ENCODE results near the gene METTL4.

DNA sequence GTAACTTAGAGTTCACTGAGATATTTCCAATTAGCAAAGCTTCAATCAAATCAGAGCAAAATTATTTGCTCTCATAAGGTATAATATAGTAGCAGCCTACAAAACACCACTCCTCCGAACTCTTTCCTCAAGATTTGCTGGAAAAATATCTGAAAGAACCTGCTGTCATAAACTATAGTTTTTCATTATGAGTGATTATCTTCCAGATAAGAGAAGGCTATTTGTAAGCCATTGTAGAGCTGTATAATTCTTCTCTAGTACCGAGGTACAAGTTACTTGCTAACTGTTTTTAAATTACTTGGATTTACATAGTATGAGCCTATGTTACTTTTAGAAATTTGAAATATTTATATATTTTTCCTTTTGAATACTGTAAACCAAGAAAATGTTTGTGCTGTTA, 2.1 kb upstream of the METTL4 start:
- TF ChIP-seq ZNF263 (CRISPR knock-in tag; IDR thresholded peaks at IDR 0.05; ENCODE audit: borderline replicate concordance): no peak
- no peak for TF ChIP-seq SIX5 (IDR thresholded peaks at IDR 0.05; ENCODE audit: borderline replicate concordance in 1 of 2, insufficient read depth in 1 of 2, low read depth in 1 of 2, low read length in 2 of 2)
- no peak for TF ChIP-seq RAD51 (IDR thresholded peaks at IDR 0.05; ENCODE audit: borderline replicate concordance, low read depth)
- TF ChIP-seq, protein P1, sequence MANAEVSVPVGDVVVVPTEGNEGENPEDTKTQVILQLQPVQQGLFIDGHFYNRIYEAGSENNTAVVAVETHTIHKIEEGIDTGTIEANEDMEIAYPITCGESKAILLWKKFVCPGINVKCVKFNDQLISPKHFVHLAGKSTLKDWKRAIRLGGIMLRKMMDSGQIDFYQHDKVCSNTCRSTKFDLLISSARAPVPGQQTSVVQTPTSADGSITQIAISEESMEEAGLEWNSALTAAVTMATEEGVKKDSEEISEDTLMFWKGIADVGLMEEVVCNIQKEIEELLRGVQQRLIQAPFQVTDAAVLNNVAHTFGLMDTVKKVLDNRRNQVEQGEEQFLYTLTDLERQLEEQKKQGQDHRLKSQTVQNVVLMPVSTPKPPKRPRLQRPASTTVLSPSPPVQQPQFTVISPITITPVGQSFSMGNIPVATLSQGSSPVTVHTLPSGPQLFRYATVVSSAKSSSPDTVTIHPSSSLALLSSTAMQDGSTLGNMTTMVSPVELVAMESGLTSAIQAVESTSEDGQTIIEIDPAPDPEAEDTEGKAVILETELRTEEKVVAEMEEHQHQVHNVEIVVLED (CRISPR knock-in tag; IDR thresholded peaks at IDR 0.05): no peak
- TF ChIP-seq TEAD4 (IDR thresholded peaks at IDR 0.05; ENCODE audit: low read length): no peak
- TF ChIP-seq TEAD4 (CRISPR knock-in tag; IDR thresholded peaks at IDR 0.05; ENCODE audit: borderline replicate concordance): no peak
- no peak for TF ChIP-seq ZNF668 (CRISPR knock-in tag; IDR thresholded peaks at IDR 0.05)
- TF ChIP-seq NFE2L1 (tag; IDR thresholded peaks at IDR 0.05; ENCODE audit: borderline replicate concordance, low read depth): no peak
- TF ChIP-seq NFRKB (IDR thresholded peaks at IDR 0.05; ENCODE audit: low read depth): no peak

Data from K562 (cell line).